Kidney (tissue), 14 donors: ENCODE measurements around the gene R3HCC1L. TPM values are rescaled to one million over a fixed set of nuclear protein-coding genes. Genes with fewer than 3 reads are reported as not detected.
"Not testable (repeated sequence)": the region's sequence is repeated elsewhere in the genome, so short reads cannot be mapped to it uniquely, and the experiment has no call there.

Source experiments
- DNase-seq, 5 donors: peaks; one replicate each; pipeline ENCODE4 v3.0.0-alpha.2; 2013 to 2020
- FAIRE-seq: peaks from 2 replicates; lab custom pipeline; 2012; peaks lifted over from hg19 to GRCh38; lab: Jason Lieb, UNC
- H3K27ac ChIP-seq, 2 donors: one replicate each; pipeline ENCODE4 v1.7.0; 2013; ENCODE audit warnings: low read depth in 2 of 2, low read length in 2 of 2, inconsistent platforms in 1 of 2
- H3K27me3 ChIP-seq: one replicate; pipeline ENCODE4 v1.7.1; 2013; ENCODE audit warnings: low read length, inconsistent platforms; ENCODE audit not compliant: control insufficient read depth, insufficient read depth
- H3K36me3 ChIP-seq, 3 donors: one replicate each; pipeline versions ENCODE4 v1.7.0 to v1.7.1; 2013; ENCODE audit warnings: low read length in 3 of 3, control low read depth in 1 of 3, inconsistent platforms in 1 of 3; ENCODE audit not compliant: insufficient read depth in 3 of 3, control insufficient read depth in 2 of 3
- H3K4me1 ChIP-seq, 3 donors: one replicate each; pipeline versions ENCODE4 v1.7.0 to v1.7.1; 2013; ENCODE audit warnings: low read length in 3 of 3, inconsistent platforms in 1 of 3, low read depth in 1 of 3; ENCODE audit not compliant: control insufficient read depth in 2 of 3, insufficient read depth in 2 of 3
- H3K4me3 ChIP-seq, 3 donors: one replicate each; pipeline versions ENCODE4 v1.7.0 to v1.8.1; 2013; ENCODE audit warnings: low read length in 3 of 3, control low read depth in 1 of 3, inconsistent platforms in 1 of 3
- H3K9ac ChIP-seq, 3 donors: one replicate each; pipeline versions ENCODE4 v1.7.0 to v1.7.1; 2013; ENCODE audit warnings: low read length in 3 of 3, control low read depth in 1 of 3, inconsistent platforms in 1 of 3
- H3K9me3 ChIP-seq, 3 donors: one replicate each; pipeline versions ENCODE4 v1.7.0 to v1.7.1; 2013; ENCODE audit warnings: low read length in 3 of 3, control low read depth in 1 of 3, inconsistent platforms in 1 of 3; ENCODE audit not compliant: control insufficient read depth in 2 of 3, insufficient read depth in 1 of 3
- CTCF ChIP-seq: IDR thresholded peaks from 3 replicates; pipeline ENCODE4 v1.5.1; 2012; ENCODE audit warnings: mild to moderate bottlenecking, moderate library complexity, borderline replicate concordance; ENCODE audit not compliant: insufficient read depth; ENCODE audit errors: extremely low read depth
- intact Hi-C: fragments of 100-400 bp; cut with DNase I; formaldehyde crosslinking; loops from one replicate; pipeline ENCODE4 v1.11.1; 2022
- polyA plus RNA-seq: library from polyadenylated mRNA; stranded (reverse); fragments of 350-450 nt; fragmentation: Illumina TruSeq; extraction: RNeasy Lipid Tissue Mini Kit (QIAGEN cat#74804); gene quantifications from one replicate; pipeline ENCODE4 v1.2.3, GENCODE V29; 2014; ENCODE audit warnings: low read depth, low replicate concordance; ENCODE audit not compliant: insufficient read depth
- total RNA-seq: library from RNA; stranded (reverse); fragmentation: NEBNext Ultra II Directional; extraction: Animal tissue kit (Norgen Biotek cat#: 25700); gene quantifications from one replicate; pipeline ENCODE4 v1.2.1, GENCODE V29; 2021
- donor health status: control.
- donor health status: control.
- donor health status: control.
- donor health status: control.
- donor health status: control.
- donor health status: DM: yes; HTN: yes; CAD: no.
- donor health status: Normal renal cell carcinoma (clear cell type).

Gene R3HCC1L
- total and polyA plus RNA-seq, 2 donors from 2014 or later, result 9.7 to 17.0 TPM

GRCh38 chr10:98131619-98132018 lies 2.8 kb upstream of the R3HCC1L start:
- Histone ChIP-seq H3K4me1 (peaks cover 0 to 3% (median 0%) of the 10 kb centered on the region in 3 donors), H3K27ac (no peak overlapping the region), H3K9ac (no peak overlapping the region), H3K4me3 (no peak overlapping the region), H3K36me3 (no peaks in the 10 kb centered on the region), H3K27me3 (no peaks in the 10 kb centered on the region), H3K9me3 (no peaks in the 10 kb centered on the region)
- no peak for DNase-seq
- TF ChIP-seq CTCF, result no peak
- FAIRE-seq, result no peak
- intact Hi-C loops, result no loop called here

- DNase-seq, H3K4me3 ChIP-seq, FAIRE-seq, H3K4me1 ChIP-seq, H3K9ac ChIP-seq, H3K27me3 ChIP-seq, H3K27ac ChIP-seq, H3K9me3 ChIP-seq, H3K36me3 ChIP-seq, intact Hi-C loops: not testable (repeated sequence)
Measured at GRCh38 chr10:98133075-98133752, 1.2 kb upstream of the R3HCC1L start.

GRCh38 chr10:98134117-98134430 lies 383 bp upstream of the R3HCC1L start:
- TF ChIP-seq CTCF, result no peak
- intact Hi-C loops, result no loop called here
- H3K9me3 ChIP-seq, result no peaks in the 10 kb centered on the region
- no peaks in the 10 kb centered on the region for H3K27me3 ChIP-seq
- peak overlapping the region; percentile 77 to 97 (median 90) for H3K4me3 ChIP-seq
- no peak overlapping the region for H3K27ac ChIP-seq
- peak overlapping the region; percentile 59 to 94 (median 72) for H3K9ac ChIP-seq
- H3K4me1 ChIP-seq, result peaks cover 0 to 6% (median 5%) of the 10 kb centered on the region in 3 donors
- DNase-seq (no peak), FAIRE-seq (no peak)
- H3K36me3 ChIP-seq, result no peaks in the 10 kb centered on the region

GRCh38 chr10:98135222-98135899 lies 904 bp downstream of the R3HCC1L start:
- Histone ChIP-seq H3K4me1 (peaks cover 0 to 6% (median 5%) of the 10 kb centered on the region in 3 donors), H3K27me3 (no peaks in the 10 kb centered on the region), H3K36me3 (no peaks in the 10 kb centered on the region), H3K9ac (peak overlapping the region; percentile 72 to 94 (median 87)), H3K9me3 (no peaks in the 10 kb centered on the region), H3K27ac (peak overlapping the region; percentile 88 to 95), H3K4me3 (peak overlapping the region; percentile 77 to 97 (median 90))
- TF ChIP-seq CTCF, result no peak
- intact Hi-C loops, result no loop called here
- FAIRE-seq, result no peak
- peak in 1 of 5 donors; percentile 42 for DNase-seq

GRCh38 chr10:98136775-98137174 lies 2.3 kb downstream of the R3HCC1L start:
- H3K27me3 ChIP-seq, H3K4me3 ChIP-seq, H3K9ac ChIP-seq, H3K4me1 ChIP-seq, H3K9me3 ChIP-seq, FAIRE-seq, intact Hi-C loops, H3K36me3 ChIP-seq, H3K27ac ChIP-seq: not testable (repeated sequence)
- DNase-seq, result peak in 1 of 5 donors; percentile 54
